H1 (cell line): ENCODE measurements around the gene TMTC2.

Experiments used
- BACH1 ChIP-seq: IDR thresholded peaks from 2 replicates; pipeline ENCODE4 v1.6.1; 2012; ENCODE audit warnings: low read length, improper control_type of control experiment
- NANOG ChIP-seq: IDR thresholded peaks from 2 replicates; pipeline ENCODE4 v1.6.1; 2011; ENCODE audit warnings: low read length, low read depth, mild to moderate bottlenecking, inconsistent platforms; ENCODE audit not compliant: insufficient read depth, poor library complexity, severe bottlenecking
- PHF8 ChIP-seq: fragments of 200-600 bp; sonication (generic); conservative IDR thresholded peaks from 2 replicates; pipeline ENCODE4 v1.7.1; 2012; ENCODE audit warnings: low read depth, mild to moderate bottlenecking, inconsistent platforms, low read length, moderate library complexity
- POLR2A ChIP-seq, 2 experiments: IDR thresholded peaks; 1 replicate in 1 of 2; 2 replicates in 1 of 2; pipeline ENCODE4 v1.6.1; 2011; ENCODE audit warnings: low read depth in 2 of 2, low read length in 2 of 2, mild to moderate bottlenecking in 2 of 2; ENCODE audit errors: control extremely low read depth in 1 of 2
- RAD21 ChIP-seq, 2 experiments: IDR thresholded peaks in 1 of 2; conservative IDR thresholded peaks in 1 of 2; 2 replicates each; pipeline ENCODE4 v1.6.1; 2011; ENCODE audit warnings: low read depth in 2 of 2, low read length in 2 of 2, improper control_type of control experiment in 1 of 2, inconsistent platforms in 1 of 2, mild to moderate bottlenecking in 1 of 2, moderate library complexity in 1 of 2
- TF ChIP-seq, protein P1 (sequence below), 3 experiments: IDR thresholded peaks; 1 replicate in 2 of 3; 2 replicates in 1 of 3; pipeline versions ENCODE4 v1.5.1 to v1.6.1; 2011; ENCODE audit warnings: low read length in 3 of 3, mild to moderate bottlenecking in 3 of 3, inconsistent platforms in 2 of 3, low read depth in 1 of 3, moderate library complexity in 1 of 3; ENCODE audit not compliant: insufficient read depth in 1 of 3; ENCODE audit errors: control extremely low read depth in 1 of 3
- TF ChIP-seq, protein P2 (sequence below): IDR thresholded peaks from 2 replicates; pipeline ENCODE4 v1.6.1; 2012; ENCODE audit warnings: inconsistent platforms

DNA sequence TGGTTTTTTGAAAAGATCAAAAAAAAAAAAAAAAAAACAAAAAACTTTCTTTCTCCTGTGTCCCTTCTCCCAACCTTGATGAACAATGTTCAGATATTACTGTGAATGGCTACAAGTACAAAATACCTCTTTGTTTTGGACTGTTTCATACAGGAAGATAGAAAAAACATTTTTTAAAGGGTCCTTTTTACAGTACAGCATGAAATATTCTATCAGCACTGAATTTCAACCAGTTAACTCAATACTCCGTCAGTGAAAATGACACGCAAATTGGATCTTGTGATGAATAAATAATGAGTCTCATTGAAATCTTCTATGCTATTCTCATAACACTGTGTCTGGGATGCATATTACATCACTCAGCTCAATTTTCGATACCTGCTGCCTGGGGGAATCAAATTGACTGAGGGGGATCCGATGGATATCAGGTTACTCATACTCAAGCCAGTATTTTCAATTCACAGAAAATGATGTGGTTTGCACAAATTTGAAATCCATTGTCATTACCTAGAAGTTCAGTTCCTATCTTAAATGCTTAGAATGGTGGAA, 179.6 kb downstream of the TMTC2 start:
- TF ChIP-seq POLR2A (IDR thresholded peaks at IDR 0.05; ENCODE audit: control extremely low read depth in 1 of 2, low read depth in 2 of 2, low read length in 2 of 2) (no peak), NANOG (no peak), RAD21 (IDR thresholded peaks at IDR 0.05 in 1 of 2, conservative IDR thresholded peaks at IDR 0.05 in 1 of 2; ENCODE audit: low read depth in 2 of 2, low read length in 2 of 2) (no peak), BACH1 (no peak), PHF8 (no peak)
- TF ChIP-seq, protein P1, sequence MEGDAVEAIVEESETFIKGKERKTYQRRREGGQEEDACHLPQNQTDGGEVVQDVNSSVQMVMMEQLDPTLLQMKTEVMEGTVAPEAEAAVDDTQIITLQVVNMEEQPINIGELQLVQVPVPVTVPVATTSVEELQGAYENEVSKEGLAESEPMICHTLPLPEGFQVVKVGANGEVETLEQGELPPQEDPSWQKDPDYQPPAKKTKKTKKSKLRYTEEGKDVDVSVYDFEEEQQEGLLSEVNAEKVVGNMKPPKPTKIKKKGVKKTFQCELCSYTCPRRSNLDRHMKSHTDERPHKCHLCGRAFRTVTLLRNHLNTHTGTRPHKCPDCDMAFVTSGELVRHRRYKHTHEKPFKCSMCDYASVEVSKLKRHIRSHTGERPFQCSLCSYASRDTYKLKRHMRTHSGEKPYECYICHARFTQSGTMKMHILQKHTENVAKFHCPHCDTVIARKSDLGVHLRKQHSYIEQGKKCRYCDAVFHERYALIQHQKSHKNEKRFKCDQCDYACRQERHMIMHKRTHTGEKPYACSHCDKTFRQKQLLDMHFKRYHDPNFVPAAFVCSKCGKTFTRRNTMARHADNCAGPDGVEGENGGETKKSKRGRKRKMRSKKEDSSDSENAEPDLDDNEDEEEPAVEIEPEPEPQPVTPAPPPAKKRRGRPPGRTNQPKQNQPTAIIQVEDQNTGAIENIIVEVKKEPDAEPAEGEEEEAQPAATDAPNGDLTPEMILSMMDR (IDR thresholded peaks at IDR 0.05; ENCODE audit: control extremely low read depth in 1 of 3, insufficient read depth in 1 of 3, low read depth in 1 of 3, low read length in 3 of 3): no peak
- TF ChIP-seq, protein P2, sequence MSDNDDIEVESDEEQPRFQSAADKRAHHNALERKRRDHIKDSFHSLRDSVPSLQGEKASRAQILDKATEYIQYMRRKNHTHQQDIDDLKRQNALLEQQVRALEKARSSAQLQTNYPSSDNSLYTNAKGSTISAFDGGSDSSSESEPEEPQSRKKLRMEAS: no peak
